ENCODE results near the gene EPN2. TPM values are rescaled to one million over a fixed set of nuclear protein-coding genes. Genes with fewer than 3 reads are reported as not detected.

Gene EPN2
- total RNA-seq, 1 donor from 2014 or later = 53.9 TPM

GRCh38 chr17:19288453-19288852 is 51.3 kb downstream of the EPN2 start:
- no peaks in the 10 kb centered on the region for H3K27me3 Mint-ChIP-seq
- peaks cover 32% of the 10 kb centered on the region for H3K36me3 Mint-ChIP-seq
- TF ChIP-seq CTCF (conservative IDR thresholded peaks at IDR 0.05) = no peak
- peak overlapping the region; percentile 36 for H3K4me3 Mint-ChIP-seq
- H3K4me1 Mint-ChIP-seq (ENCODE audit: unreplicated experiment) = peaks cover 62% of the 10 kb centered on the region
- H3K9me3 Mint-ChIP-seq = no peaks in the 10 kb centered on the region
- DNase-seq (ENCODE audit: extremely low spot score, unreplicated experiment) = no peak
- peak overlapping the region; percentile 69 for H3K27ac Mint-ChIP-seq

- Mint-ChIP-seq H3K27ac (no peak overlapping the region), H3K9me3 (no peaks in the 10 kb centered on the region), H3K27me3 (no peaks in the 10 kb centered on the region), H3K4me1 (ENCODE audit: unreplicated experiment) (peaks cover 46% of the 10 kb centered on the region), H3K4me3 (no peak overlapping the region), H3K36me3 (peaks cover 24% of the 10 kb centered on the region)
- TF ChIP-seq CTCF (conservative IDR thresholded peaks at IDR 0.05) = no peak
- DNase-seq (ENCODE audit: extremely low spot score, unreplicated experiment) = no peak
Observed at GRCh38 chr17:19290066-19290705, 53.0 kb downstream of the EPN2 start.

- H3K27me3 Mint-ChIP-seq = no peaks in the 10 kb centered on the region
- no peak for DNase-seq (ENCODE audit: extremely low spot score, unreplicated experiment)
- H3K36me3 Mint-ChIP-seq = peaks cover 24% of the 10 kb centered on the region
- no peaks in the 10 kb centered on the region for H3K9me3 Mint-ChIP-seq
- H3K4me1 Mint-ChIP-seq (ENCODE audit: unreplicated experiment) = peaks cover 35% of the 10 kb centered on the region
- no peak overlapping the region for H3K27ac Mint-ChIP-seq
- TF ChIP-seq CTCF (conservative IDR thresholded peaks at IDR 0.05) = no peak
- no peak overlapping the region for H3K4me3 Mint-ChIP-seq
Observed at GRCh38 chr17:19291646-19292376, 54.6 kb downstream of the EPN2 start.

- no peak for TF ChIP-seq CTCF (conservative IDR thresholded peaks at IDR 0.05)
- H3K27me3 Mint-ChIP-seq = no peaks in the 10 kb centered on the region
- H3K27ac Mint-ChIP-seq = no peak overlapping the region
- H3K36me3 Mint-ChIP-seq = peaks cover 20% of the 10 kb centered on the region
- H3K4me1 Mint-ChIP-seq (ENCODE audit: unreplicated experiment) = peaks cover 29% of the 10 kb centered on the region
- DNase-seq (ENCODE audit: extremely low spot score, unreplicated experiment) = no peak
- H3K4me3 Mint-ChIP-seq = no peak overlapping the region
- H3K9me3 Mint-ChIP-seq = no peaks in the 10 kb centered on the region
Observed at GRCh38 chr17:19292377-19292711, 55.2 kb downstream of the EPN2 start.

GRCh38 chr17:19294443-19294842 is 57.3 kb downstream of the EPN2 start:
- no peak for TF ChIP-seq CTCF (conservative IDR thresholded peaks at IDR 0.05)
- Mint-ChIP-seq H3K4me3 (no peak overlapping the region), H3K27ac (no peak overlapping the region), H3K27me3 (no peaks in the 10 kb centered on the region), H3K36me3 (peaks cover 5% of the 10 kb centered on the region), H3K4me1 (ENCODE audit: unreplicated experiment) (peaks cover 16% of the 10 kb centered on the region), H3K9me3 (no peaks in the 10 kb centered on the region)
- no peak for DNase-seq (ENCODE audit: extremely low spot score, unreplicated experiment)
